Measurements from ENCODE around the gene CHKA. TPM values are rescaled to one million over a fixed set of nuclear protein-coding genes. Genes with fewer than 3 reads are reported as not detected.
A peak's percentile ranks its signal among the peaks of the same experiment; 100 is the strongest.

The CHKA gene
- total RNA-seq, 2 donors from 2014 or later: 56.1 to 75.9 TPM

GRCh38 chr11:68118706-68119448, 2.3 kb downstream of the CHKA start:
- Histone ChIP-seq H3K27ac (ENCODE audit: low read depth, low read length) (no peak overlapping the region), H3K4me1 (ENCODE audit: control insufficient read depth, insufficient read depth, low read length) (no peaks in the 10 kb centered on the region), H3K4me3 (ENCODE audit: low read length) (peak overlapping the region; percentile 92), H3K9ac (ENCODE audit: extremely low read depth, low read length, poor library complexity, severe bottlenecking) (no peak overlapping the region), H3K9me3 (ENCODE audit: control insufficient read depth, low read length) (no peaks in the 10 kb centered on the region), H3K27me3 (ENCODE audit: control insufficient read depth, insufficient read depth, low read length, poor library complexity, severe bottlenecking) (no peaks in the 10 kb centered on the region), H3K36me3 (ENCODE audit: control insufficient read depth, insufficient read depth, low read length) (peaks cover 17% of the 10 kb centered on the region)
- no peaks in the 10 kb centered on the region for H3K27me3 Mint-ChIP-seq (ENCODE audit: insufficient read depth)
- H3K36me3 Mint-ChIP-seq (ENCODE audit: low read depth): peaks cover 20% of the 10 kb centered on the region
- 85 to 91% methylated on average over 3 to 4 of the region's 4 CpGs for WGBS, 2 experiments (ENCODE audit: insufficient coverage in 1 of 2, insufficient read length in 1 of 2)
- peak overlapping the region; percentile 78 for H3K4me3 Mint-ChIP-seq
- peak overlapping the region; percentile 52 for H3K27ac Mint-ChIP-seq
- peaks cover 32% of the 10 kb centered on the region for H3K4me1 Mint-ChIP-seq
- no peak for DNase-seq
- no peaks in the 10 kb centered on the region for H3K9me3 Mint-ChIP-seq
- TF ChIP-seq CTCF (conservative IDR thresholded peaks at IDR 0.05): no peak

GRCh38 chr11:68117853-68118470, 3.2 kb downstream of the CHKA start:
- Mint-ChIP-seq H3K4me3 (peak overlapping the region; percentile 78), H3K27me3 (ENCODE audit: insufficient read depth) (no peaks in the 10 kb centered on the region), H3K27ac (peak overlapping the region; percentile 53), H3K36me3 (ENCODE audit: low read depth) (peaks cover 23% of the 10 kb centered on the region), H3K4me1 (peaks cover 30% of the 10 kb centered on the region), H3K9me3 (no peaks in the 10 kb centered on the region)
- 86 to 89% methylated on average over 10 of the region's 11 CpGs for whole genome bisulfite sequencing, 2 experiments (ENCODE audit: insufficient coverage in 1 of 2, insufficient read length in 1 of 2)
- Histone ChIP-seq H3K27ac (ENCODE audit: low read depth, low read length) (no peak overlapping the region), H3K4me3 (ENCODE audit: low read length) (no peak overlapping the region), H3K9ac (ENCODE audit: extremely low read depth, low read length, poor library complexity, severe bottlenecking) (no peak overlapping the region), H3K4me1 (ENCODE audit: control insufficient read depth, insufficient read depth, low read length) (no peaks in the 10 kb centered on the region), H3K36me3 (ENCODE audit: control insufficient read depth, insufficient read depth, low read length) (peaks cover 17% of the 10 kb centered on the region), H3K9me3 (ENCODE audit: control insufficient read depth, low read length) (no peaks in the 10 kb centered on the region), H3K27me3 (ENCODE audit: control insufficient read depth, insufficient read depth, low read length, poor library complexity, severe bottlenecking) (no peaks in the 10 kb centered on the region)
- peak; percentile 70 for DNase-seq
- no peak for TF ChIP-seq CTCF (conservative IDR thresholded peaks at IDR 0.05)

GRCh38 chr11:68116974-68117373, 4.2 kb downstream of the CHKA start:
- Histone ChIP-seq H3K4me3 (ENCODE audit: low read length) (no peak overlapping the region), H3K4me1 (ENCODE audit: control insufficient read depth, insufficient read depth, low read length) (no peaks in the 10 kb centered on the region), H3K36me3 (ENCODE audit: control insufficient read depth, insufficient read depth, low read length) (peaks cover 17% of the 10 kb centered on the region), H3K27ac (ENCODE audit: low read depth, low read length) (no peak overlapping the region), H3K9ac (ENCODE audit: extremely low read depth, low read length, poor library complexity, severe bottlenecking) (no peak overlapping the region), H3K27me3 (ENCODE audit: control insufficient read depth, insufficient read depth, low read length, poor library complexity, severe bottlenecking) (no peaks in the 10 kb centered on the region), H3K9me3 (ENCODE audit: control insufficient read depth, low read length) (no peaks in the 10 kb centered on the region)
- peaks cover 28% of the 10 kb centered on the region for H3K36me3 Mint-ChIP-seq (ENCODE audit: low read depth)
- no peaks in the 10 kb centered on the region for H3K9me3 Mint-ChIP-seq
- no peaks in the 10 kb centered on the region for H3K27me3 Mint-ChIP-seq (ENCODE audit: insufficient read depth)
- WGBS, 2 experiments (ENCODE audit: insufficient coverage in 1 of 2, insufficient read length in 1 of 2): 90 to 100% methylated on average over 2 to 3 of the region's 3 CpGs
- no peak for DNase-seq
- no peak overlapping the region for H3K4me3 Mint-ChIP-seq
- peaks cover 24% of the 10 kb centered on the region for H3K4me1 Mint-ChIP-seq
- TF ChIP-seq CTCF (conservative IDR thresholded peaks at IDR 0.05): no peak
- H3K27ac Mint-ChIP-seq: peak overlapping the region; percentile 49
